ENCODE data around the gene SECISBP2. TPM values are rescaled to one million over a fixed set of nuclear protein-coding genes. Genes with fewer than 3 reads are reported as not detected.

SECISBP2 gene
- total RNA-seq, 1 donor from 2014 or later: 15.1 TPM

- Mint-ChIP-seq H3K36me3 (ENCODE audit: low read depth) (peaks cover 6% of the 10 kb centered on the region), H3K4me1 (ENCODE audit: low read depth) (peaks cover 60% of the 10 kb centered on the region), H3K9me3 (ENCODE audit: low read depth) (no peaks in the 10 kb centered on the region), H3K27me3 (ENCODE audit: low read depth) (no peaks in the 10 kb centered on the region), H3K4me3 (ENCODE audit: unreplicated experiment) (peak overlapping the region; percentile 86), H3K27ac (ENCODE audit: unreplicated experiment) (peak overlapping the region; percentile 99)
- no peak for TF ChIP-seq CTCF (IDR thresholded peaks at IDR 0.05)
- DNase-seq (ENCODE audit: low spot score): no peak
These were observed 1.0 kb upstream of the SECISBP2 start for GRCh38 chr9:89317282-89317681.

- peak overlapping the region; percentile 80 for H3K4me3 Mint-ChIP-seq (ENCODE audit: unreplicated experiment)
- peaks cover 50% of the 10 kb centered on the region for H3K4me1 Mint-ChIP-seq (ENCODE audit: low read depth)
- no peaks in the 10 kb centered on the region for H3K9me3 Mint-ChIP-seq (ENCODE audit: low read depth)
- no peak for TF ChIP-seq CTCF (IDR thresholded peaks at IDR 0.05)
- no peak for DNase-seq (ENCODE audit: low spot score)
- H3K27ac Mint-ChIP-seq (ENCODE audit: unreplicated experiment): peak overlapping the region; percentile 93
- H3K27me3 Mint-ChIP-seq (ENCODE audit: low read depth): no peaks in the 10 kb centered on the region
- peaks cover 6% of the 10 kb centered on the region for H3K36me3 Mint-ChIP-seq (ENCODE audit: low read depth)
These were observed 960 bp downstream of the SECISBP2 start for GRCh38 chr9:89319015-89319905.

GRCh38 chr9:89323390-89323789 lies 5.1 kb downstream of the SECISBP2 start:
- TF ChIP-seq CTCF (IDR thresholded peaks at IDR 0.05): no peak
- peaks cover 27% of the 10 kb centered on the region for H3K4me1 Mint-ChIP-seq (ENCODE audit: low read depth)
- no peak overlapping the region for H3K4me3 Mint-ChIP-seq (ENCODE audit: unreplicated experiment)

GRCh38 chr9:89325733-89326132 lies 7.4 kb downstream of the SECISBP2 start:
- H3K4me3 Mint-ChIP-seq (ENCODE audit: unreplicated experiment): no peak overlapping the region
- peaks cover 16% of the 10 kb centered on the region for H3K36me3 Mint-ChIP-seq (ENCODE audit: low read depth)
- H3K27me3 Mint-ChIP-seq (ENCODE audit: low read depth): no peaks in the 10 kb centered on the region
- H3K9me3 Mint-ChIP-seq (ENCODE audit: low read depth): no peaks in the 10 kb centered on the region
- no peak for DNase-seq (ENCODE audit: low spot score)
- no peak for TF ChIP-seq CTCF (IDR thresholded peaks at IDR 0.05)
- H3K27ac Mint-ChIP-seq (ENCODE audit: unreplicated experiment): no peak overlapping the region
- peaks cover 13% of the 10 kb centered on the region for H3K4me1 Mint-ChIP-seq (ENCODE audit: low read depth)

More at GRCh38 chr9:89323390-89323789, 5.1 kb downstream of the SECISBP2 start:
- H3K9me3 Mint-ChIP-seq (ENCODE audit: low read depth): no peaks in the 10 kb centered on the region
- H3K27ac Mint-ChIP-seq (ENCODE audit: unreplicated experiment): no peak overlapping the region
- H3K27me3 Mint-ChIP-seq (ENCODE audit: low read depth): no peaks in the 10 kb centered on the region
- peaks cover 2% of the 10 kb centered on the region for H3K36me3 Mint-ChIP-seq (ENCODE audit: low read depth)
- no peak for DNase-seq (ENCODE audit: low spot score)

- Mint-ChIP-seq H3K4me3 (ENCODE audit: unreplicated experiment) (no peak overlapping the region), H3K27me3 (ENCODE audit: low read depth) (no peaks in the 10 kb centered on the region), H3K9me3 (ENCODE audit: low read depth) (no peaks in the 10 kb centered on the region), H3K27ac (ENCODE audit: unreplicated experiment) (no peak overlapping the region), H3K4me1 (ENCODE audit: low read depth) (peaks cover 3% of the 10 kb centered on the region), H3K36me3 (ENCODE audit: low read depth) (peaks cover 19% of the 10 kb centered on the region)
- TF ChIP-seq CTCF (IDR thresholded peaks at IDR 0.05): no peak
- no peak for DNase-seq (ENCODE audit: low spot score)
These were observed 9.8 kb downstream of the SECISBP2 start for GRCh38 chr9:89328064-89328463.

Data from chondrocyte (in vitro differentiated cells).